Chondrocyte (in vitro differentiated cells): ENCODE measurements around the gene WBP2NL. TPM values are rescaled to one million over a fixed set of nuclear protein-coding genes. Genes with fewer than 3 reads are reported as not detected.

ENCODE experiments used
- DNase-seq: peaks from one replicate; pipeline ENCODE4 v3.0.0; 2021; ENCODE audit warnings: mixed read lengths, low spot score
- H3K27ac Mint-ChIP-seq: one replicate; pipeline ENCODE4 v1.8.0; 2021; ENCODE audit warnings: mild to moderate bottlenecking, moderate library complexity, mixed read lengths; ENCODE audit not compliant: unreplicated experiment
- H3K27me3 Mint-ChIP-seq: 2 replicates; pipeline ENCODE4 v1.8.0; 2021; ENCODE audit warnings: low read depth, mixed read lengths
- H3K36me3 Mint-ChIP-seq: 2 replicates; pipeline ENCODE4 v1.8.0; 2021; ENCODE audit warnings: low read depth, mixed read lengths
- H3K4me1 Mint-ChIP-seq: 2 replicates; pipeline ENCODE4 v1.8.0; 2021; ENCODE audit warnings: low read depth, mild to moderate bottlenecking, mixed read lengths
- H3K4me3 Mint-ChIP-seq: one replicate; pipeline ENCODE4 v1.8.0; 2021; ENCODE audit warnings: mild to moderate bottlenecking, moderate library complexity, mixed read lengths; ENCODE audit not compliant: unreplicated experiment
- H3K9me3 Mint-ChIP-seq: 2 replicates; pipeline ENCODE4 v1.8.0; 2021; ENCODE audit warnings: low read depth, mixed read lengths
- CTCF ChIP-seq: fragments of 200-600 bp; sonication (generic); IDR thresholded peaks from 2 replicates; pipeline ENCODE4 v1.5.0; 2021; ENCODE audit warnings: antibody characterized with exemption, mild to moderate bottlenecking, moderate library complexity
- total RNA-seq: library from RNA; stranded (reverse); gene quantifications from 3 replicates; pipeline ENCODE4 v1.2.1, GENCODE V29; 2021

The WBP2NL gene
- total RNA-seq, 1 donor from 2014 or later: not detected

DNA sequence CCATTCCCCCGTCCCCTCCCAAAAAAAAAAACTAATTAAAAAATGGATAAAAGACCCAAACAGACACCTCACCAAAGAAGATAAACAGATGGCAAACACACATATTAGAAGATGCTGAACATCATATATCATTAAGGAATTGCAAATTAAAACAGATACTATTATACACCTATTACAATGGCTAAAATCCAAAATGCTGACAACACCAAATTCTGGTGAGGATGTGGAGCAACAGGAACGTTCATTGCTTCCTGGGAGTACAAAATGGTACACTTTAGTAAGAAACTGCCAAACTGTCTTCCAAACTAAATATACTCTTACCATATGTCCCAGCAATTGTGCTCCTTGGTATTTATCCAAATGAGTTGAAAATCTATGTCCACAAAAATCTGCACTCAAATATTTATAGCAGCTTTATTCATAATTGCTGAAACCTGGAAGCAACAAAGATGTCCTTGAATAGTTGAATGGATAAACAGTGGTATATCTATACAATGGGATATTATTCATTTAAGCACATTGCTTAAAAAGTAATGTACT, 52.1 kb downstream of the WBP2NL start:
- Mint-ChIP-seq H3K36me3 (no peaks in the 10 kb centered on the region), H3K4me3 (no peak overlapping the region), H3K4me1 (no peaks in the 10 kb centered on the region), H3K27me3 (no peaks in the 10 kb centered on the region), H3K27ac (no peak overlapping the region), H3K9me3 (peaks cover under 1% of the 10 kb centered on the region)
- DNase-seq: no peak
- TF ChIP-seq CTCF: no peak

DNA sequence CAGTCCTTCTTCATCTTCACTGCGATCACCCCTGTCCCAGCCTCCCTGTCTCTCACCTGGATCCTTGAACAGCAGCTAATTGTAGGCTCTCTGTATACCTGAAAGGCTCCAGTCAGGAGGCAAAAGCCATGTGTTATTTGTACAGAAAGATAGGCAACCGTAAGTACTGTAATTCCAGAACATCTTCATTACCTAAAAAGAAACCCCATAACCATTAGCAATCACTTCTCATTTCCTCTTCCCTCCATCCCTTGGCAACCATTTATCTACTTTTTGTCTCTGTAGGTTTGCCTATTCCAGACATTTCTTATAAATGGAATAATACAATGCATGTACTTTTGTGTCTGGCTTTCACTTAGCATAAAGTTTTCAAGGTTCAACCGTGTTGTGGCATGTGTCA, 54.2 kb downstream of the WBP2NL start:
- Mint-ChIP-seq H3K36me3 (peaks cover 9% of the 10 kb centered on the region), H3K27ac (no peak overlapping the region), H3K4me3 (no peak overlapping the region), H3K9me3 (peaks cover 18% of the 10 kb centered on the region), H3K4me1 (no peaks in the 10 kb centered on the region), H3K27me3 (no peaks in the 10 kb centered on the region)
- DNase-seq: no peak
- TF ChIP-seq CTCF: no peak

- H3K9me3 Mint-ChIP-seq: peaks cover 24% of the 10 kb centered on the region
- no peak for DNase-seq
- H3K36me3 Mint-ChIP-seq: peaks cover 22% of the 10 kb centered on the region
- no peak overlapping the region for H3K4me3 Mint-ChIP-seq
- no peaks in the 10 kb centered on the region for H3K27me3 Mint-ChIP-seq
- H3K27ac Mint-ChIP-seq: no peak overlapping the region
- no peak for TF ChIP-seq CTCF
- H3K4me1 Mint-ChIP-seq: no peaks in the 10 kb centered on the region
Measured at GRCh38 chr22:42056757-42057511, 58.3 kb downstream of the WBP2NL start.

- Mint-ChIP-seq H3K9me3 (peaks cover 24% of the 10 kb centered on the region), H3K4me1 (no peaks in the 10 kb centered on the region), H3K27me3 (no peaks in the 10 kb centered on the region), H3K27ac (no peak overlapping the region), H3K4me3 (no peak overlapping the region), H3K36me3 (peaks cover 27% of the 10 kb centered on the region)
- TF ChIP-seq CTCF: no peak
- DNase-seq: peak; percentile 48
Measured at GRCh38 chr22:42060489-42060888, 61.9 kb downstream of the WBP2NL start.

DNA sequence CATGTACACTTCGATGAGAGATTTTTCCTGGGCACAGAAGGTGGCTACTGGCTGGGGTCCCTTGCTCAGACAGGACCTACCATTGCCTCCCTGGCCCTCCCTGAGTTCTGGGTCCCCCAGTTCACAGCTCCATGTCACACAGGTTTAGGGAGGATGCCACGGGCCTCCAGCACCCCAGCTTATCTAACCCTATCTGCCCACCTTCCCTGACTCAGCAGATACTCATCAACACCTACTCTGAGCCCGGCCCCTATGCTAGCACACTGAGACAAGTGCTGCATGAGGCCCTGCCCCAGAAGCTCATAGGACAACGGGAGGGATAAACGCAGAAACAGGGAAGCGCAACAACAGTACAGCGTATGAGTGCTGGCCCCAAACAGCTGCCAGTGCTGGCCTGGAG, 62.5 kb downstream of the WBP2NL start:
- Mint-ChIP-seq H3K4me1 (no peaks in the 10 kb centered on the region), H3K4me3 (no peak overlapping the region), H3K9me3 (peaks cover 21% of the 10 kb centered on the region), H3K27ac (no peak overlapping the region), H3K27me3 (no peaks in the 10 kb centered on the region), H3K36me3 (peaks cover 29% of the 10 kb centered on the region)
- TF ChIP-seq CTCF: no peak
- DNase-seq: peak; percentile 40
